Stomach smooth muscle (tissue), 2 donors: Measurements from ENCODE around the gene BMPER.

Experiments
- H3K27ac ChIP-seq: one replicate; pipeline ENCODE4 v1.7.0; 2013; ENCODE audit warnings: mild to moderate bottlenecking, low read length, inconsistent platforms
- H3K27me3 ChIP-seq, 2 donors: one replicate each; pipeline ENCODE4 v1.7.0; 2013; ENCODE audit warnings: low read length in 2 of 2; ENCODE audit not compliant: insufficient read depth in 2 of 2, control insufficient read depth in 1 of 2
- H3K36me3 ChIP-seq, 2 donors: one replicate each; pipeline ENCODE4 v1.7.0; 2013; ENCODE audit warnings: low read length in 2 of 2; ENCODE audit not compliant: control insufficient read depth in 2 of 2, insufficient read depth in 2 of 2
- H3K4me1 ChIP-seq: one replicate; pipeline ENCODE4 v1.7.0; 2013; ENCODE audit warnings: low read length; ENCODE audit not compliant: control insufficient read depth, insufficient read depth
- H3K4me3 ChIP-seq, 2 donors: one replicate each; pipeline ENCODE4 v1.7.0; 2013; ENCODE audit warnings: low read length in 2 of 2
- H3K9ac ChIP-seq, 2 donors: one replicate each; pipeline ENCODE4 v1.7.0; 2013; ENCODE audit warnings: low read length in 2 of 2, mild to moderate bottlenecking in 1 of 2
- H3K9me3 ChIP-seq, 2 donors: one replicate each; pipeline ENCODE4 v1.7.0; 2013; ENCODE audit warnings: low read length in 2 of 2; ENCODE audit not compliant: control insufficient read depth in 2 of 2
- donor health status: healthy.
- donor health status: Pancreatic carcinoma.

BMPER gene

GRCh38 chr7:34090816-34091215, 185.5 kb downstream of the BMPER start:
- no peak overlapping the region for H3K27ac ChIP-seq
- peaks cover 3% of the 10 kb centered on the region for H3K4me1 ChIP-seq
- peaks cover 0 to 6% of the 10 kb centered on the region in 2 donors for H3K36me3 ChIP-seq
- H3K9ac ChIP-seq = no peak overlapping the region
- peaks cover 0 to 3% of the 10 kb centered on the region in 2 donors for H3K9me3 ChIP-seq
- no peaks in the 10 kb centered on the region for H3K27me3 ChIP-seq
- no peak overlapping the region for H3K4me3 ChIP-seq

GRCh38 chr7:34091321-34091917, 186.1 kb downstream of the BMPER start:
- H3K9ac ChIP-seq = no peak overlapping the region
- H3K4me3 ChIP-seq = no peak overlapping the region
- H3K27me3 ChIP-seq = no peaks in the 10 kb centered on the region
- H3K36me3 ChIP-seq = peaks cover 0 to 4% of the 10 kb centered on the region in 2 donors
- H3K4me1 ChIP-seq = peaks cover 7% of the 10 kb centered on the region
- H3K27ac ChIP-seq = no peak overlapping the region
- peaks cover 0 to 3% of the 10 kb centered on the region in 2 donors for H3K9me3 ChIP-seq

- no peak overlapping the region for H3K4me3 ChIP-seq
- H3K4me1 ChIP-seq = peaks cover 11% of the 10 kb centered on the region
- H3K9ac ChIP-seq = no peak overlapping the region
- H3K27me3 ChIP-seq = no peaks in the 10 kb centered on the region
- H3K36me3 ChIP-seq = no peaks in the 10 kb centered on the region
- peaks cover 0 to 3% of the 10 kb centered on the region in 2 donors for H3K9me3 ChIP-seq
- no peak overlapping the region for H3K27ac ChIP-seq
Measured at GRCh38 chr7:34093276-34093675, 187.9 kb downstream of the BMPER start.

- H3K4me3 ChIP-seq = peak overlapping the region in 1 of 2 donors; percentile 3
Measured at GRCh38 chr7:34096198-34096651, 190.9 kb downstream of the BMPER start.

GRCh38 chr7:34096777-34097176, 191.4 kb downstream of the BMPER start:
- Histone ChIP-seq H3K27me3 (no peaks in the 10 kb centered on the region), H3K4me1 (peaks cover 11% of the 10 kb centered on the region), H3K36me3 (peaks cover 0 to 3% of the 10 kb centered on the region in 2 donors), H3K9ac (no peak overlapping the region), H3K9me3 (peaks cover 0 to 3% of the 10 kb centered on the region in 2 donors), H3K4me3 (no peak overlapping the region), H3K27ac (no peak overlapping the region)

More at GRCh38 chr7:34096198-34096651, 190.9 kb downstream of the BMPER start:
- Histone ChIP-seq H3K9me3 (peaks cover 0 to 3% of the 10 kb centered on the region in 2 donors), H3K4me1 (peaks cover 11% of the 10 kb centered on the region), H3K27me3 (no peaks in the 10 kb centered on the region), H3K9ac (no peak overlapping the region), H3K27ac (peak overlapping the region; percentile 18), H3K36me3 (no peaks in the 10 kb centered on the region)

- Histone ChIP-seq H3K4me3 (no peak overlapping the region), H3K27me3 (no peaks in the 10 kb centered on the region), H3K4me1 (peaks cover 11% of the 10 kb centered on the region), H3K27ac (no peak overlapping the region), H3K36me3 (peaks cover 0 to 5% of the 10 kb centered on the region in 2 donors), H3K9me3 (no peaks in the 10 kb centered on the region), H3K9ac (no peak overlapping the region)
Measured at GRCh38 chr7:34100661-34101060, 195.3 kb downstream of the BMPER start.

- Histone ChIP-seq H3K36me3 (peaks cover 0 to 5% of the 10 kb centered on the region in 2 donors), H3K27me3 (no peaks in the 10 kb centered on the region), H3K4me1 (no peaks in the 10 kb centered on the region), H3K4me3 (no peak overlapping the region), H3K9ac (no peak overlapping the region), H3K9me3 (no peaks in the 10 kb centered on the region), H3K27ac (no peak overlapping the region)
Measured at GRCh38 chr7:34104115-34104514, 198.8 kb downstream of the BMPER start.

- Histone ChIP-seq H3K27me3 (no peaks in the 10 kb centered on the region), H3K27ac (no peak overlapping the region), H3K9ac (no peak overlapping the region), H3K36me3 (peaks cover 0 to 5% of the 10 kb centered on the region in 2 donors), H3K4me3 (no peak overlapping the region), H3K4me1 (no peaks in the 10 kb centered on the region), H3K9me3 (no peaks in the 10 kb centered on the region)
Measured at GRCh38 chr7:34104992-34105391, 199.7 kb downstream of the BMPER start.

GRCh38 chr7:34107276-34107675, 201.9 kb downstream of the BMPER start:
- no peak overlapping the region for H3K9ac ChIP-seq
- peaks cover 0 to 2% of the 10 kb centered on the region in 2 donors for H3K36me3 ChIP-seq
- no peak overlapping the region for H3K4me3 ChIP-seq
- H3K4me1 ChIP-seq = no peaks in the 10 kb centered on the region
- H3K9me3 ChIP-seq = no peaks in the 10 kb centered on the region
- no peaks in the 10 kb centered on the region for H3K27me3 ChIP-seq
- H3K27ac ChIP-seq = no peak overlapping the region

GRCh38 chr7:34108165-34108564, 202.8 kb downstream of the BMPER start:
- Histone ChIP-seq H3K27me3 (no peaks in the 10 kb centered on the region), H3K4me3 (no peak overlapping the region), H3K4me1 (no peaks in the 10 kb centered on the region), H3K9ac (no peak overlapping the region), H3K36me3 (no peaks in the 10 kb centered on the region), H3K27ac (no peak overlapping the region), H3K9me3 (no peaks in the 10 kb centered on the region)

GRCh38 chr7:34109936-34110780, 204.8 kb downstream of the BMPER start:
- H3K9ac ChIP-seq = no peak overlapping the region
- H3K9me3 ChIP-seq = no peaks in the 10 kb centered on the region
- no peak overlapping the region for H3K27ac ChIP-seq
- H3K27me3 ChIP-seq = no peaks in the 10 kb centered on the region
- no peaks in the 10 kb centered on the region for H3K4me1 ChIP-seq
- no peaks in the 10 kb centered on the region for H3K36me3 ChIP-seq
- no peak overlapping the region for H3K4me3 ChIP-seq
